H9 (cell line): ENCODE data around the gene WSCD1. TPM values are rescaled to one million over a fixed set of nuclear protein-coding genes. Genes with fewer than 3 reads are reported as not detected.
A peak's percentile ranks its signal among the peaks of the same experiment; 100 is the strongest.

ENCODE experiments used
- DNase-seq: peaks from one replicate; pipeline ENCODE4 v3.0.0-alpha.2; 2017
- H2AFZ ChIP-seq: one replicate; pipeline ENCODE4 v1.6.1; 2013; ENCODE audit warnings: mild to moderate bottlenecking, low read length, control low read depth, moderate library complexity
- H2AK5ac ChIP-seq: 2 replicates; pipeline ENCODE4 v1.6.1; 2013; ENCODE audit warnings: low read length, control low read depth, mixed read lengths; ENCODE audit not compliant: insufficient read length
- H2BK120ac ChIP-seq: one replicate; pipeline ENCODE4 v1.6.1; 2013; ENCODE audit warnings: low read depth, mild to moderate bottlenecking, low read length, control low read depth, inconsistent platforms; ENCODE audit not compliant: poor library complexity, severe bottlenecking
- H2BK12ac ChIP-seq: 2 replicates; pipeline ENCODE4 v1.6.1; 2013; ENCODE audit warnings: low read length, control low read depth, mixed read lengths, low read depth; ENCODE audit not compliant: insufficient read length
- H2BK15ac ChIP-seq: 2 replicates; pipeline ENCODE4 v1.6.1; 2013; ENCODE audit warnings: low read depth, low read length, control low read depth
- H2BK20ac ChIP-seq: one replicate; pipeline ENCODE4 v1.6.1; 2013; ENCODE audit warnings: low read depth, mild to moderate bottlenecking, low read length, control low read depth, inconsistent platforms; ENCODE audit not compliant: poor library complexity, severe bottlenecking
- H2BK5ac ChIP-seq: 2 replicates; pipeline ENCODE4 v1.6.1; 2013; ENCODE audit warnings: low read length, control low read depth, mixed read lengths; ENCODE audit not compliant: insufficient read length
- H3K14ac ChIP-seq: 2 replicates; pipeline ENCODE4 v1.6.1; 2013; ENCODE audit warnings: low read length, control low read depth; ENCODE audit not compliant: insufficient read depth
- H3K18ac ChIP-seq: 2 replicates; pipeline ENCODE4 v1.6.1; 2013; ENCODE audit warnings: low read depth, mild to moderate bottlenecking, mixed read lengths, low read length, control low read depth; ENCODE audit not compliant: insufficient read length
- H3K23ac ChIP-seq: 2 replicates; pipeline ENCODE4 v1.6.1; 2013; ENCODE audit warnings: low read length, control low read depth, mixed read lengths, low read depth; ENCODE audit not compliant: insufficient read length
- H3K23me2 ChIP-seq: 2 replicates; pipeline ENCODE4 v1.6.1; 2013; ENCODE audit warnings: low read depth, mild to moderate bottlenecking, mixed read lengths, low read length, control low read depth; ENCODE audit not compliant: insufficient read length, poor library complexity, severe bottlenecking
- H3K27ac ChIP-seq: 2 replicates; pipeline ENCODE4 v1.5.1; 2013; ENCODE audit warnings: low read length, control low read depth, mixed read lengths, low read depth; ENCODE audit not compliant: insufficient read length
- H3K27me3 ChIP-seq: 2 replicates; pipeline ENCODE4 v1.6.1; 2013; ENCODE audit warnings: low read length, control low read depth, inconsistent platforms; ENCODE audit not compliant: insufficient read depth
- H3K4ac ChIP-seq: 2 replicates; pipeline ENCODE4 v1.6.1; 2013; ENCODE audit warnings: low read depth, mild to moderate bottlenecking, control low read depth, inconsistent platforms, low read length, moderate library complexity
- H3K4me1 ChIP-seq: 2 replicates; pipeline ENCODE4 v1.6.1; 2013; ENCODE audit warnings: low read length, control low read depth, inconsistent platforms; ENCODE audit not compliant: insufficient read depth
- H3K4me2 ChIP-seq: 2 replicates; pipeline ENCODE4 v1.6.1; 2013; ENCODE audit warnings: low read length, control low read depth, mixed read lengths; ENCODE audit not compliant: insufficient read length, insufficient read depth
- H3K56ac ChIP-seq: 2 replicates; pipeline ENCODE4 v1.6.1; 2013; ENCODE audit warnings: low read depth, mild to moderate bottlenecking, mixed read lengths, low read length, control low read depth; ENCODE audit not compliant: insufficient read length
- H3K79me1 ChIP-seq: 2 replicates; pipeline ENCODE4 v1.6.1; 2013; ENCODE audit warnings: low read depth, mild to moderate bottlenecking, moderate library complexity, low read length, control low read depth, inconsistent platforms; ENCODE audit not compliant: insufficient read depth, poor library complexity, severe bottlenecking
- H3K79me2 ChIP-seq: 2 replicates; pipeline ENCODE4 v1.6.1; 2013; ENCODE audit warnings: low read length, control low read depth, inconsistent platforms; ENCODE audit not compliant: insufficient read depth
- H3K9ac ChIP-seq: 2 replicates; pipeline ENCODE4 v1.6.1; 2013; ENCODE audit warnings: low read length, control low read depth, mixed read lengths; ENCODE audit not compliant: insufficient read length; ENCODE audit errors: extremely low read depth
- H3K9me3 ChIP-seq: one replicate; pipeline ENCODE4 v1.6.1; 2013; ENCODE audit warnings: low read depth, low read length, inconsistent platforms; ENCODE audit not compliant: control insufficient read depth
- H3T11ph ChIP-seq: one replicate; pipeline ENCODE4 v1.6.1; 2013; ENCODE audit warnings: mild to moderate bottlenecking, low read length, control low read depth, inconsistent platforms
- H4K20me1 ChIP-seq: one replicate; pipeline ENCODE4 v1.6.1; 2013; ENCODE audit not compliant: control insufficient read depth, insufficient read length, insufficient read depth
- H4K5ac ChIP-seq: 2 replicates; pipeline ENCODE4 v1.6.1; 2013; ENCODE audit warnings: low read depth, mild to moderate bottlenecking, mixed read lengths, low read length, control low read depth; ENCODE audit not compliant: insufficient read length
- H4K8ac ChIP-seq: replicated peaks from 2 replicates; pipeline ENCODE4 v1.6.1; 2013; ENCODE audit warnings: low read length, control low read depth, mixed read lengths, low read depth; ENCODE audit not compliant: insufficient read length
- H4K91ac ChIP-seq: 2 replicates; pipeline ENCODE4 v1.6.1; 2013; ENCODE audit warnings: low read depth, mild to moderate bottlenecking, moderate library complexity, mixed read lengths, low read length, control low read depth; ENCODE audit not compliant: insufficient read length
- H3K27ac Mint-ChIP-seq, 3 experiments: 2 replicates in 2 of 3; 3 replicates in 1 of 3; pipeline ENCODE4 v1.8.0; 2020 to 2021; ENCODE audit warnings: mixed read lengths in 3 of 3, mild to moderate bottlenecking in 1 of 3, moderate library complexity in 1 of 3
- H3K27me3 Mint-ChIP-seq: 2 replicates; pipeline ENCODE4 v1.8.0; 2021; ENCODE audit warnings: low read depth, mild to moderate bottlenecking, moderate library complexity, mixed read lengths
- H3K36me3 Mint-ChIP-seq, 3 experiments: 2 replicates in 2 of 3; 3 replicates in 1 of 3; pipeline ENCODE4 v1.8.0; 2020 to 2021; ENCODE audit warnings: low read depth in 3 of 3, mixed read lengths in 3 of 3; ENCODE audit not compliant: insufficient read depth in 1 of 3
- H3K4me1 Mint-ChIP-seq, 2 experiments: 2 replicates each; pipeline ENCODE4 v1.8.0; 2020; ENCODE audit warnings: mixed read lengths in 2 of 2
- H3K4me3 Mint-ChIP-seq, 2 experiments: 2 replicates in 1 of 2; 3 replicates in 1 of 2; pipeline ENCODE4 v1.8.0; 2020 to 2021; ENCODE audit warnings: mild to moderate bottlenecking in 2 of 2, mixed read lengths in 2 of 2, moderate library complexity in 1 of 2
- H3K9me3 Mint-ChIP-seq, 2 experiments: 2 replicates in 1 of 2; 3 replicates in 1 of 2; pipeline ENCODE4 v1.8.0; 2020; ENCODE audit warnings: mild to moderate bottlenecking in 2 of 2, mixed read lengths in 2 of 2, moderate library complexity in 1 of 2
- WGBS: extraction: QIAGEN DNeasy Blood & Tissue Kit; methylation state at CpG from one replicate; pipeline ENCODE4 v1.1.7; 2013; ENCODE audit warnings: missing lambda C conversion rate, low lambda C conversion rate, mixed read lengths; ENCODE audit not compliant: insufficient read length; ENCODE audit errors: extremely low coverage; 5-methylcytosine and 5-hydroxymethylcytosine counted together
- total RNA-seq: library from RNA; stranded (reverse); gene quantifications from 2 replicates; pipeline ENCODE4 v1.2.1, GENCODE V29; 2021
- TF ChIP-seq, protein P1 (sequence below): fragments of 200-600 bp; sonication (generic); conservative IDR thresholded peaks from 3 replicates; pipeline ENCODE4 v1.8.0; 2021; ENCODE audit warnings: antibody characterized with exemption, mild to moderate bottlenecking

WSCD1 gene
- total RNA-seq, 1 experiment from 2014 or later: 33.6 TPM

DNA sequence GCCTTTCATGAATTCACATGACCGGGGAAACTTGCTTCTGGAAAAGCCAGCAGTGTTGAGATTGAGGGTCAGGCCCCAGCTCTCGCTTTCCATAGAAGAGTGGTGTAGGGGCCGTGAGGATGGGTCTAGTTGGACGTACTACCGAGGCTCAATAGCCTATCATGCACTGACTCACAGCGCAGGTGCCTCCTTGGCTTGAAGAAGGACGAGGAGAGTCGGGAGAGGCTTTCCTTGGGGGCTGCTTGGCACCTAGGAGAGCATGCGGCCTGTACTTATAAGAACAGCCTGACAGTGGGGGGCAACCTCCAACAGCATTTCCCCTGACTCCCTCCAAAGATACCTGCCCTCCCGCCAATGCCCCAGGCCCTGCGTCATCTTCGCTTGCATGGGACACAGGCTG lies 37.6 kb downstream of the WSCD1 start:
- no peaks in the 10 kb centered on the region; a peak in 2 of 5 replicates for H3K9me3 Mint-ChIP-seq
- Histone ChIP-seq H2BK12ac (no peak overlapping the region), H3K23ac (no peak overlapping the region), H3K79me1 (no peaks in the 10 kb centered on the region), H4K20me1 (no peaks in the 10 kb centered on the region), H2BK5ac (no peak overlapping the region), H3K4ac (no peak overlapping the region), H4K91ac (no peak overlapping the region), H4K8ac (no peak overlapping the region), H3K27me3 (no peaks in the 10 kb centered on the region), H2BK20ac (no peak overlapping the region), H3K9ac (no peak overlapping the region), H3K23me2 (no peaks in the 10 kb centered on the region), H3K56ac (no peak overlapping the region), H3T11ph (no peak overlapping the region), H4K5ac (no peak overlapping the region), H3K18ac (no peak overlapping the region), H3K27ac (no peak overlapping the region), H3K4me2 (no peak overlapping the region), H2BK120ac (no peak overlapping the region), H2AK5ac (no peak overlapping the region), H2AFZ (no peak overlapping the region), H3K79me2 (no peaks in the 10 kb centered on the region), H3K14ac (no peak overlapping the region), H3K4me1 (0 out of 2 replicates have a peak, but pooled peaks cover 2% of the 10 kb centered on the region), H2BK15ac (no peak overlapping the region), H3K9me3 (no peaks in the 10 kb centered on the region)
- DNase-seq: no peak
- H3K4me1 Mint-ChIP-seq: peaks cover 8 to 9% of the 10 kb centered on the region in 2 experiments; a peak in 3 of 4 replicates
- H3K36me3 Mint-ChIP-seq: peaks cover 39 to 58% (median 56%) of the 10 kb centered on the region in 3 experiments
- peak overlapping the region in 1 of 3 experiments; percentile 50; a peak in 2 of 7 replicates for H3K27ac Mint-ChIP-seq
- H3K27me3 Mint-ChIP-seq: no peaks in the 10 kb centered on the region; the same call in 1 of the 2 replicates
- no CpG with 5 or more reads among the region's 12 CpGs for WGBS
- TF ChIP-seq, protein P1, sequence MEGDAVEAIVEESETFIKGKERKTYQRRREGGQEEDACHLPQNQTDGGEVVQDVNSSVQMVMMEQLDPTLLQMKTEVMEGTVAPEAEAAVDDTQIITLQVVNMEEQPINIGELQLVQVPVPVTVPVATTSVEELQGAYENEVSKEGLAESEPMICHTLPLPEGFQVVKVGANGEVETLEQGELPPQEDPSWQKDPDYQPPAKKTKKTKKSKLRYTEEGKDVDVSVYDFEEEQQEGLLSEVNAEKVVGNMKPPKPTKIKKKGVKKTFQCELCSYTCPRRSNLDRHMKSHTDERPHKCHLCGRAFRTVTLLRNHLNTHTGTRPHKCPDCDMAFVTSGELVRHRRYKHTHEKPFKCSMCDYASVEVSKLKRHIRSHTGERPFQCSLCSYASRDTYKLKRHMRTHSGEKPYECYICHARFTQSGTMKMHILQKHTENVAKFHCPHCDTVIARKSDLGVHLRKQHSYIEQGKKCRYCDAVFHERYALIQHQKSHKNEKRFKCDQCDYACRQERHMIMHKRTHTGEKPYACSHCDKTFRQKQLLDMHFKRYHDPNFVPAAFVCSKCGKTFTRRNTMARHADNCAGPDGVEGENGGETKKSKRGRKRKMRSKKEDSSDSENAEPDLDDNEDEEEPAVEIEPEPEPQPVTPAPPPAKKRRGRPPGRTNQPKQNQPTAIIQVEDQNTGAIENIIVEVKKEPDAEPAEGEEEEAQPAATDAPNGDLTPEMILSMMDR: no peak
- H3K4me3 Mint-ChIP-seq: no peak overlapping the region
